Suprapubic skin (tissue), 4 donors: ENCODE measurements around the gene RNASEH1.

Source experiments
- CTCF ChIP-seq, 2 donors: fragments of 200-600 bp in 1 of 2; fragments of 450-650 bp in 1 of 2; sonication (generic) in 1 of 2; IDR thresholded peaks; one replicate each; pipeline ENCODE4 v1.5.1; 2016 to 2019; ENCODE audit warnings: antibody characterized with exemption in 2 of 2, mild to moderate bottlenecking in 1 of 2, moderate library complexity in 1 of 2
- EP300 ChIP-seq: sonication (generic); formaldehyde crosslinking; IDR thresholded peaks from one replicate; pipeline ENCODE4 v1.6.1; 2017; ENCODE audit warnings: antibody characterized with exemption
- POLR2A ChIP-seq, 2 donors: fragments of 450-650 bp; IDR thresholded peaks; one replicate each; pipeline ENCODE4 v1.6.1; 2017; ENCODE audit warnings: antibody characterized with exemption in 2 of 2, mild to moderate bottlenecking in 2 of 2, moderate library complexity in 2 of 2
- POLR2AphosphoS5 ChIP-seq, 3 donors: sonication (generic); formaldehyde crosslinking; IDR thresholded peaks; one replicate each; pipeline ENCODE4 v1.6.1; 2017; ENCODE audit warnings: antibody characterized with exemption in 3 of 3

GRCh38 chr2:3553946-3554345 lies 4.2 kb downstream of the RNASEH1 start:
- TF ChIP-seq CTCF (IDR thresholded peaks at IDR 0.05) (no peak), POLR2A (IDR thresholded peaks at IDR 0.05) (no peak), POLR2AphosphoS5 (IDR thresholded peaks at IDR 0.05) (no peak), EP300 (no peak)
